ENCODE results near the gene SIRPG. TPM values are rescaled to one million over a fixed set of nuclear protein-coding genes. Genes with fewer than 3 reads are reported as not detected.

Gene SIRPG
- total and polyA plus RNA-seq, 2 of the 8 experiments (the other 6 are each of a cell fraction or from before 2014, with no cell fraction given), result 0.08 TPM; not detected in 1

DNA sequence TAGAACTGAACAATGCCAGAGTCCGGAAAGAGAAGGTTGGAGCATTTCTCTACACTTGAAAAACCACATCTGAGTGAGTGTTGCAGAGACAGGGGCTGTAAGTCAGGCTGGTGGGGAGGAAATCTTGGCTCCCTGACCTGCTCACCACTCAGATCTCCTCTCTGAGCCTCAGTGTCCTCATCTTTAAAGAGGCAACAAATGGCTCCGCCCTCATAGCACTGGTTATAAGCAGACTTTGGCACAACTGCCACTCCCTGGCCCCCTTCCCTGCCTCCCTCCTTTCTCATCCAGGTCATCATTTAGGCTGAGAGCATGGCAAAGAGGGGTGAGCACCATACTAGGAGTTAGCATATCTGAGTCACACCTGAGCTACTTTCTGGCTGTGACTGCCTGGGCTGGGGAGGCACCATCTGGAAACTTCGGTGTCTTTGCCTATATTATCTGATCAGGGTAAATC lies 10.6 kb downstream of the SIRPG start:
- no peak overlapping the region for H3K56ac ChIP-seq (replicated peaks; ENCODE audit: insufficient read length, low read depth, low read length)
- no peak overlapping the region for H2AFZ ChIP-seq (ENCODE audit: low read length)
- no peak overlapping the region for H3K9ac ChIP-seq (replicated peaks in 1 of 4; ENCODE audit: extremely low read depth in 1 of 4, low read depth in 3 of 4, low read length in 3 of 4)
- no peak overlapping the region for H2BK15ac ChIP-seq (ENCODE audit: low read length)
- DNase-seq (ENCODE audit: low read depth in 1 of 2, low spot score in 2 of 2), result peak in 1 of 2 experiments; percentile 10
- FAIRE-seq, result no peak
- H4K5ac ChIP-seq (ENCODE audit: insufficient read length, low read depth, low read length), result no peak overlapping the region
- H4K8ac ChIP-seq (ENCODE audit: extremely low read depth, insufficient read depth, low read length), result no peak overlapping the region
- no peak overlapping the region for H3K4me3 ChIP-seq (ENCODE audit: extremely low read depth in 1 of 4, insufficient read depth in 2 of 4, low read depth in 3 of 4, low read length in 4 of 4)
- H2BK5ac ChIP-seq (ENCODE audit: low read depth, low read length), result no peak overlapping the region
- ChIA-PET CTCF (ENCODE audit: partially characterized antibody) (interaction anchor here (1.3 kb wide), 1 partner anchor 143 kb away, joined by 3 read pairs; no protein-coding TSS in a partner anchor), POLR2A (ENCODE audit: partially characterized antibody) (no interaction called here)
- no peaks in the 10 kb centered on the region for H3K4me1 ChIP-seq (replicated peaks in 1 of 4; ENCODE audit: control insufficient read depth in 3 of 4, insufficient read depth in 4 of 4, low read length in 3 of 4)
- no peak overlapping the region for H4K91ac ChIP-seq (replicated peaks; ENCODE audit: insufficient read length, low read length)
- H3K18ac ChIP-seq (ENCODE audit: extremely low read depth, low read length), result no peak overlapping the region
- WGBS, 2 experiments (ENCODE audit: extremely low coverage in 1 of 2, insufficient coverage in 1 of 2, insufficient read length in 1 of 2, insufficient replicate concordance in 2 of 2, low coverage in 1 of 2, low lambda C conversion rate in 2 of 2, missing lambda C conversion rate in 1 of 2), result 80% methylated on average over 3 of the region's 3 CpGs; no CpG with 5 or more reads in 1 of the 2 experiments
- no peaks in the 10 kb centered on the region for H3K79me1 ChIP-seq (ENCODE audit: low read depth, low read length)
- H3K4ac ChIP-seq (replicated peaks; ENCODE audit: insufficient read length, low read depth, low read length), result no peak overlapping the region
- no peaks in the 10 kb centered on the region for H3K23me2 ChIP-seq (ENCODE audit: low read depth, low read length)
- H3K79me2 ChIP-seq (ENCODE audit: control insufficient read depth in 1 of 2, insufficient read depth in 2 of 2, low read length in 2 of 2), result no peaks in the 10 kb centered on the region
- no peak overlapping the region for H3K27ac ChIP-seq (ENCODE audit: low read depth, low read length)
- no peaks in the 10 kb centered on the region for H3K9me3 ChIP-seq (ENCODE audit: insufficient read depth in 2 of 2, low read depth in 1 of 2, low read length in 1 of 2)
- no peak overlapping the region for H2AK5ac ChIP-seq (ENCODE audit: low read depth, low read length)
- TF ChIP-seq YY1 (IDR thresholded peaks at IDR 0.05; ENCODE audit: low read depth, low read length), result no peak
- TF ChIP-seq, protein P1, sequence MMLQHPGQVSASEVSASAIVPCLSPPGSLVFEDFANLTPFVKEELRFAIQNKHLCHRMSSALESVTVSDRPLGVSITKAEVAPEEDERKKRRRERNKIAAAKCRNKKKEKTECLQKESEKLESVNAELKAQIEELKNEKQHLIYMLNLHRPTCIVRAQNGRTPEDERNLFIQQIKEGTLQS (IDR thresholded peaks at IDR 0.05; ENCODE audit: insufficient read depth, low read depth, low read length), result no peak
- no peak for TF ChIP-seq FOSL1 (IDR thresholded peaks at IDR 0.05; ENCODE audit: insufficient read depth, low read depth, low read length)
- TF ChIP-seq CEBPB (IDR thresholded peaks at IDR 0.05; ENCODE audit: low read depth, low read length), result no peak
- TF ChIP-seq RAD21 (IDR thresholded peaks at IDR 0.05 in 1 of 2, conservative IDR thresholded peaks at IDR 0.05 in 1 of 2; ENCODE audit: low read depth in 2 of 2, low read length in 2 of 2), result no peak
- TF ChIP-seq SRF (IDR thresholded peaks at IDR 0.05; ENCODE audit: low read depth, low read length), result no peak
- no peak for TF ChIP-seq SIX5 (IDR thresholded peaks at IDR 0.05; ENCODE audit: low read depth, low read length)
- no peaks in the 10 kb centered on the region for H3K27me3 ChIP-seq (replicated peaks in 1 of 4; ENCODE audit: control insufficient read depth in 3 of 4, extremely low read depth in 1 of 4, insufficient read depth in 3 of 4, low read length in 3 of 4)
- H3K4me2 ChIP-seq (ENCODE audit: insufficient read depth in 1 of 2, low read depth in 2 of 2, low read length in 2 of 2), result no peak overlapping the region
- no peak overlapping the region for H2BK12ac ChIP-seq (ENCODE audit: low read depth, low read length)
- H2BK20ac ChIP-seq (ENCODE audit: low read length), result no peak overlapping the region
- H3K14ac ChIP-seq (ENCODE audit: insufficient read length), result no peak overlapping the region
- no peaks in the 10 kb centered on the region for H3K36me3 ChIP-seq (ENCODE audit: control insufficient read depth in 2 of 4, insufficient read depth in 4 of 4, low read length in 3 of 4)
- no peak overlapping the region for H3K23ac ChIP-seq (ENCODE audit: insufficient read length)
- H2BK120ac ChIP-seq (replicated peaks; ENCODE audit: low read depth, low read length), result no peak overlapping the region
- no peaks in the 10 kb centered on the region for H4K20me1 ChIP-seq (replicated peaks in 1 of 2; ENCODE audit: control insufficient read depth in 1 of 2, insufficient read depth in 2 of 2, low read length in 2 of 2)
